Measurements from ENCODE around the gene ALKBH5. TPM values are rescaled to one million over a fixed set of nuclear protein-coding genes. Genes with fewer than 3 reads are reported as not detected.

Gene ALKBH5
- total RNA-seq (2014; rRNA removed; shearing (Covaris generic)) (99.3 and 100 TPM in 2 replicates), total RNA-seq (2022) (120 and 125 TPM in 2 replicates), Bru-seq, nascent RNA (percentile 64 among the genes with signal in this experiment), BruChase-seq, experiment 1, labeled RNA remaining after a 6-hour chase (percentile 91 among the genes with signal in this experiment), BruChase-seq, experiment 2, labeled RNA remaining after a 2-hour chase (percentile 86 among the genes with signal in this experiment)
- long read RNA-seq, transcript ALKBH5-201 (4 exons, 2,748 nt): major isoform, 452 of 488 reads
- long read RNA-seq, partial matches to known transcripts: 2 of 488 reads
- long read RNA-seq, other reads (novel, unspliced or antisense): 31 of 488 reads

DNA sequence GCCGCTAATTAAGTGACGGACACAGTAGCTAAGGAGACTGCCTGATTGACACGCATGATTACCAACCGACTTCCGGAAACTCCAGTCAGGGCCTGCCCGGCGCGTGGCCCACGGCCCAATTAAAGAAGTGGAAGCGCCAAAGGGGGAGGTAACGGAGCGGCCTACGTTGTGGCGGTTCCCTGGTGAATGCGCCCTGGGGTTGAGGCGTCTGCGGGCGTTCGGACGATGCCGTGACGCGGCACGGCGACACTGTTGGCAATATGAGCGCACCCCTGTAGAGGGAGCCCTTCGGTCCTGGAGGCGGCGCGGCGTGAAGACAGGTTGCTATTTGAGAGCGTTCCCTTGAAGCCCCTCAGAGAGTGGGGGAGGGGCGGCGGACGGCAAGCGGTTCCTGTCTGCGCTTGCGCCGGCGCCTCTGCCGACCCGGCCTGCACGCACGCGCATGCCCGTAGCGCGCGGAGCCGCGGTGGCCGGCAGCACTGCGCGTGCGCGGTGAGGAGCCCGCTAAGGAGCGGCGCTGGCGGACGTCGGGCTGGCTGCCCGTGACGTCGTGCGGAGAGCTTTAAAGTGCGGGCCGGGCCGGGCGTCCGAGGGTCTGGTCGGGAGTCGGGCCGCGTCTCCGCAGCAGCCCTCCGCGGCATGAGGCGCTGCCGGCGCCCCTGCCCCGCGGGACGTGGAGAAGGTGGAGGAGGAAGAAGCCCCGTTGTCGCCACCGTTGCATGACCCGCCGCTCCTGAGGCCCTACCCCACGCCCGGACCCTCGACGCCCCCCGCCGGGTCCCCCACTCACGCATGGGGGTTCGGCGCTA lies at the start of gene ALKBH5:
ALKBH5 (plus strand) TSS at position 495 of the 809 bp plus-strand sequence. CDS start 416 bp downstream, outside the sequence.
- intact Hi-C loops (cut with micrococcal nuclease; ENCODE audit: unreplicated experiment): loop anchor here (2.0 kb wide), 3 partner anchors 25 to 75 kb away; partner anchors contain the start of gene FLII
- DNase-seq (ENCODE audit: low spot score): peak; percentile 100
- POLR2A ChIA-PET: interaction anchor here (0.7 to 1.4 kb wide), 3 partner anchors 10 to 60 kb away, joined by 5 to 6 read pairs (median 6); no protein-coding TSS in a partner anchor
- Histone ChIP-seq H3K27ac (ENCODE audit: low read depth, low read length, poor library complexity, severe bottlenecking) (peak within 1 kb of the TSS; percentile 93), H3K4me3 (ENCODE audit: low read depth, low read length, poor library complexity, severe bottlenecking) (peak within 1 kb of the TSS; percentile 84), H3K79me2 (ENCODE audit: insufficient read depth, low read depth, low read length) (peaks cover 48% of the 10 kb centered on the region), H4K20me1 (ENCODE audit: insufficient read depth, low read length) (peaks cover 36% of the 10 kb centered on the region), H3K36me3 (ENCODE audit: insufficient read depth, low read length) (peaks cover 39% of the 10 kb centered on the region), H3K4me2 (ENCODE audit: low read length) (peak within 1 kb of the TSS; percentile 97), H3K9me2 (ENCODE audit: insufficient read depth, low read length) (no peaks in the 10 kb centered on the region), H2AFZ (ENCODE audit: low read length) (peak within 1 kb of the TSS; percentile 88), H3K4me1 (ENCODE audit: insufficient read depth, low read length, poor library complexity, severe bottlenecking) (peaks cover 33% of the 10 kb centered on the region), H3K9me3 (ENCODE audit: low read length) (no peaks in the 10 kb centered on the region)
- BruUV-seq (replicated peaks): no TSS peak
- TF ChIP-seq, protein P1, sequence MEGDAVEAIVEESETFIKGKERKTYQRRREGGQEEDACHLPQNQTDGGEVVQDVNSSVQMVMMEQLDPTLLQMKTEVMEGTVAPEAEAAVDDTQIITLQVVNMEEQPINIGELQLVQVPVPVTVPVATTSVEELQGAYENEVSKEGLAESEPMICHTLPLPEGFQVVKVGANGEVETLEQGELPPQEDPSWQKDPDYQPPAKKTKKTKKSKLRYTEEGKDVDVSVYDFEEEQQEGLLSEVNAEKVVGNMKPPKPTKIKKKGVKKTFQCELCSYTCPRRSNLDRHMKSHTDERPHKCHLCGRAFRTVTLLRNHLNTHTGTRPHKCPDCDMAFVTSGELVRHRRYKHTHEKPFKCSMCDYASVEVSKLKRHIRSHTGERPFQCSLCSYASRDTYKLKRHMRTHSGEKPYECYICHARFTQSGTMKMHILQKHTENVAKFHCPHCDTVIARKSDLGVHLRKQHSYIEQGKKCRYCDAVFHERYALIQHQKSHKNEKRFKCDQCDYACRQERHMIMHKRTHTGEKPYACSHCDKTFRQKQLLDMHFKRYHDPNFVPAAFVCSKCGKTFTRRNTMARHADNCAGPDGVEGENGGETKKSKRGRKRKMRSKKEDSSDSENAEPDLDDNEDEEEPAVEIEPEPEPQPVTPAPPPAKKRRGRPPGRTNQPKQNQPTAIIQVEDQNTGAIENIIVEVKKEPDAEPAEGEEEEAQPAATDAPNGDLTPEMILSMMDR (conservative IDR thresholded peaks at IDR 0.05; ENCODE audit: low read length): peak; percentile 53; the same call in 1 of the 2 replicates
- TF ChIP-seq EZH2phosphoT487 (IDR thresholded peaks at IDR 0.05; ENCODE audit: borderline replicate concordance, low read depth, low read length): no peak
- CTCF ChIA-PET (ENCODE audit: unreplicated experiment): interaction anchor here (0.6 to 1.3 kb wide), 2 partner anchors 29 to 112 kb away, joined by 3 read pairs; no protein-coding TSS in a partner anchor

DNA sequence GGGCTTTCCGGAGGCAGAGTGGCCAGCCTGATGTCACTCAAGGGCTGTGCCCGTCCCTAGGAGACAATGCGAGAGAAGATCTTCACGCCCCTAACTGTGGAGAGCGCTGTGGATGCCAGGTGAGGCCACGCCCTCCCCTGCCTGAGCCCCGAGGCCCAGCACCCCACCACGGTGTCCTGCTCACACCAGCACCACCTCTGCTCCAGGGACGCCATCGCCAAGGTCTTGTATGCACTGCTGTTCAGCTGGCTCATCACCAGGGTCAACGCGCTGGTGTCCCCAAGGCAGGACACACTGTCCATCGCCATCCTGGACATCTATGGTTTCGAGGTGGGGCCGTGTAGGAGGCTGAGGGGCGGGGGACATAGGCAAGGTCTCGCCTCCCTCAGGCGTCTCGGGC lies 47.3 kb upstream of the ALKBH5 start:
- Histone ChIP-seq H4K20me1 (ENCODE audit: insufficient read depth, low read length) (no peaks in the 10 kb centered on the region), H3K36me3 (ENCODE audit: insufficient read depth, low read length) (no peaks in the 10 kb centered on the region), H3K4me2 (ENCODE audit: low read length) (no peak overlapping the region), H3K9me3 (ENCODE audit: low read length) (no peaks in the 10 kb centered on the region), H3K79me2 (ENCODE audit: insufficient read depth, low read depth, low read length) (no peaks in the 10 kb centered on the region), H3K4me1 (ENCODE audit: insufficient read depth, low read length, poor library complexity, severe bottlenecking) (no peaks in the 10 kb centered on the region), H3K9me2 (ENCODE audit: insufficient read depth, low read length) (no peaks in the 10 kb centered on the region), H2AFZ (ENCODE audit: low read length) (no peak overlapping the region), H3K27ac (ENCODE audit: low read depth, low read length, poor library complexity, severe bottlenecking) (no peak overlapping the region), H3K4me3 (ENCODE audit: low read depth, low read length, poor library complexity, severe bottlenecking) (no peak overlapping the region)
- intact Hi-C loops (cut with micrococcal nuclease; ENCODE audit: unreplicated experiment): no loop called here
- TF ChIP-seq, protein P1 (conservative IDR thresholded peaks at IDR 0.05; ENCODE audit: low read length): no peak
- no peak for TF ChIP-seq EZH2phosphoT487 (IDR thresholded peaks at IDR 0.05; ENCODE audit: borderline replicate concordance, low read depth, low read length)
- POLR2A ChIA-PET: no interaction called here
- BruUV-seq (replicated peaks): no TSS peak
- CTCF ChIA-PET (ENCODE audit: unreplicated experiment): no interaction called here
- DNase-seq (ENCODE audit: low spot score): no peak

Data from OCI-LY7 (cell line).